ENCODE results near the gene MAGIX.

MAGIX gene

GRCh38 chrX:49204017-49204416, 41.5 kb downstream of the MAGIX start:
- in situ Hi-C loops (cut with HindIII; ENCODE audit: low sequenced_read_pairs) = no loop called here

- in situ Hi-C loops (cut with HindIII; ENCODE audit: low sequenced_read_pairs) = no loop called here
These were observed 42.2 kb downstream of the MAGIX start for GRCh38 chrX:49204709-49205108.

GRCh38 chrX:49205443-49205842, 42.9 kb downstream of the MAGIX start:
- in situ Hi-C loops (cut with HindIII; ENCODE audit: low sequenced_read_pairs) = no loop called here

GRCh38 chrX:49206543-49206942, 44.0 kb downstream of the MAGIX start:
- in situ Hi-C loops (cut with HindIII; ENCODE audit: low sequenced_read_pairs) = no loop called here

- in situ Hi-C loops (cut with HindIII; ENCODE audit: low sequenced_read_pairs) = no loop called here
These were observed 45.8 kb downstream of the MAGIX start for GRCh38 chrX:49208399-49208798.

GRCh38 chrX:49209434-49210251, 47.1 kb downstream of the MAGIX start:
- in situ Hi-C loops (cut with HindIII; ENCODE audit: low sequenced_read_pairs) = no loop called here

GRCh38 chrX:49210406-49210805, 47.8 kb downstream of the MAGIX start:
- in situ Hi-C loops (cut with HindIII; ENCODE audit: low sequenced_read_pairs) = no loop called here

- in situ Hi-C loops (cut with HindIII; ENCODE audit: low sequenced_read_pairs) = no loop called here
These were observed 48.5 kb downstream of the MAGIX start for GRCh38 chrX:49211074-49211473.

- in situ Hi-C loops (cut with HindIII; ENCODE audit: low sequenced_read_pairs) = no loop called here
These were observed 49.7 kb downstream of the MAGIX start for GRCh38 chrX:49212209-49212608.

- in situ Hi-C loops (cut with HindIII; ENCODE audit: low sequenced_read_pairs) = no loop called here
These were observed 50.3 kb downstream of the MAGIX start for GRCh38 chrX:49212861-49213260.

- in situ Hi-C loops (cut with HindIII; ENCODE audit: low sequenced_read_pairs) = no loop called here
These were observed 51.9 kb downstream of the MAGIX start for GRCh38 chrX:49214416-49214815.

GRCh38 chrX:49214996-49215526, 52.5 kb downstream of the MAGIX start:
- in situ Hi-C loops (cut with HindIII; ENCODE audit: low sequenced_read_pairs) = no loop called here

Measured in DLD1 (cell line).